ENCODE data around the gene ITPRIPL2. TPM values are rescaled to one million over a fixed set of nuclear protein-coding genes. Genes with fewer than 3 reads are reported as not detected.
A peak's percentile ranks its signal among the peaks of the same experiment; 100 is the strongest.

Gene ITPRIPL2
- total RNA-seq, 1 experiment from 2014 or later, result 67.9 TPM

GRCh38 chr16:19132898-19133297, 19.1 kb downstream of the ITPRIPL2 start:
- peaks cover 68 to 77% of the 10 kb centered on the region in 2 experiments for H3K4me1 ChIP-seq (ENCODE audit: control insufficient read depth in 1 of 2, insufficient read depth in 2 of 2, low read length in 2 of 2)
- no peak for ATAC-seq
- no peak for TF ChIP-seq SRF (IDR thresholded peaks at IDR 0.05; ENCODE audit: low read depth)
- no peak for TF ChIP-seq CEBPB (IDR thresholded peaks at IDR 0.05; ENCODE audit: low read depth)
- TF ChIP-seq SP1 (IDR thresholded peaks at IDR 0.05; ENCODE audit: low read depth), result no peak
- TF ChIP-seq TCF7L2 (IDR thresholded peaks at IDR 0.05; ENCODE audit: borderline replicate concordance, extremely low read depth, insufficient read depth, insufficient read length), result no peak
- TF ChIP-seq REST (IDR thresholded peaks at IDR 0.05; ENCODE audit: low read depth), result no peak
- TF ChIP-seq ZNF274 (IDR thresholded peaks at IDR 0.05; ENCODE audit: low read depth, low read length), result no peak
- TF ChIP-seq ZFX (IDR thresholded peaks at IDR 0.05), result no peak
- TF ChIP-seq POLR2A (IDR thresholded peaks at IDR 0.05; ENCODE audit: borderline replicate concordance, extremely low read depth, insufficient read depth, insufficient read length), result no peak
- POLR2A ChIA-PET, result interaction anchor here (1.2 to 1.6 kb wide), 2 partner anchors 11 to 46 kb away, joined by 3 read pairs; no protein-coding TSS in a partner anchor
- no peaks in the 10 kb centered on the region for H3K36me3 ChIP-seq (ENCODE audit: control insufficient read depth in 1 of 2, insufficient read depth in 2 of 2, low read length in 2 of 2)
- H3K9me3 ChIP-seq (ENCODE audit: control insufficient read depth in 1 of 2, insufficient read depth in 1 of 2, low read depth in 1 of 2, low read length in 2 of 2), result no peaks in the 10 kb centered on the region
- H3K79me2 ChIP-seq (ENCODE audit: insufficient read depth, low read length), result no peaks in the 10 kb centered on the region
- no peaks in the 10 kb centered on the region for H4K20me1 ChIP-seq (ENCODE audit: insufficient read depth)
- peak overlapping the region; percentile 9; the same call in 1 of the 2 replicates for H3K4me2 ChIP-seq (ENCODE audit: low read length)
- H3K27ac ChIP-seq (ENCODE audit: low read depth, low read length), result no peak overlapping the region
- CTCF ChIA-PET, result interaction anchor here (2.0 kb wide), 1 partner anchor 47 kb away, joined by 4 read pairs; no protein-coding TSS in a partner anchor
- no peak overlapping the region for H2AFZ ChIP-seq (ENCODE audit: low read depth, low read length, poor library complexity, severe bottlenecking)
- H3K27me3 ChIP-seq (ENCODE audit: insufficient read depth, low read length), result no peaks in the 10 kb centered on the region
- RAD21 ChIA-PET (ENCODE audit: low non-redundant PET in 1 of 2, low total read pairs in 2 of 2, uncharacterized antibody in 2 of 2, unreplicated experiment in 2 of 2), result no interaction called here
- no peak overlapping the region for H3K9ac ChIP-seq (ENCODE audit: low read length)
- intact Hi-C loops (cut with micrococcal nuclease), result no loop called here
- H3K9me2 ChIP-seq (ENCODE audit: insufficient read depth), result no peaks in the 10 kb centered on the region
- no TSS peak for BruUV-seq (replicated peaks)
- no peak overlapping the region for H3K4me3 ChIP-seq (replicated peaks in 1 of 2; ENCODE audit: low read depth in 1 of 2, low read length in 2 of 2)
- DNase-seq (ENCODE audit: low read depth, low spot score), result no peak

Measured in HCT116 (cell line).